Transverse colon (tissue), 4 donors: ENCODE data around the gene CCL8.

Experiments used
- EP300 ChIP-seq: sonication (generic); formaldehyde crosslinking; IDR thresholded peaks from one replicate; pipeline ENCODE4 v1.6.1; 2017; ENCODE audit warnings: antibody characterized with exemption, low read depth
- POLR2A ChIP-seq: fragments of 450-650 bp; IDR thresholded peaks from one replicate; pipeline ENCODE4 v1.6.1; 2016; ENCODE audit warnings: antibody characterized with exemption, mild to moderate bottlenecking, moderate library complexity
- POLR2AphosphoS5 ChIP-seq, 3 donors: sonication (generic); formaldehyde crosslinking; IDR thresholded peaks; one replicate each; pipeline ENCODE4 v1.6.1; 2016; ENCODE audit warnings: antibody characterized with exemption in 3 of 3
- TF ChIP-seq, protein P1 (sequence below), 5 experiments: fragments of 200-600 bp in 3 of 5; fragments of 450-650 bp in 2 of 5; sonication (generic) in 3 of 5; IDR thresholded peaks; 1 replicate in 2 of 5; 2 replicates in 3 of 5; pipeline ENCODE4 v1.5.1; 2016 to 2017; ENCODE audit warnings: antibody characterized with exemption in 5 of 5, inconsistent platforms in 3 of 5, mild to moderate bottlenecking in 2 of 5, moderate library complexity in 1 of 5

DNA sequence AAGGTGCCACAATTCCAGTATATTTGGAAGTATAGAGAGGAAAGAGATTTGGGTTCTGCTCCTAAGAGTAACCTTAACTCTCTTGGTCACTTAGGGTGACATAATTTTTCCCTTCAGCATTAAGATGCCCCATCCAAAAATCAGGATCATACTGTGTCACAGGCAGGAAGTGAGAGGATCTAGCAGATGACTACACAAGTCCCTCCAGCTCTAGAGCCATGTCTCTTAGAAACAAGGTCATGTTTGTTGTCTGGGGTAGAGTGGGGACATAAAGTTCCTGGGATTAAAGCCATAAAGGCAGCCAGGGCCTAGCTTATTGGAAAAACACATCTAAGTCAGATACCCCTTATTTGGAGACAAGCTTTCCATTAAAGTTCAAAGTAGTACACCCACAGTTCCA is 2.7 kb downstream of the CCL8 start:
- TF ChIP-seq, protein P1, sequence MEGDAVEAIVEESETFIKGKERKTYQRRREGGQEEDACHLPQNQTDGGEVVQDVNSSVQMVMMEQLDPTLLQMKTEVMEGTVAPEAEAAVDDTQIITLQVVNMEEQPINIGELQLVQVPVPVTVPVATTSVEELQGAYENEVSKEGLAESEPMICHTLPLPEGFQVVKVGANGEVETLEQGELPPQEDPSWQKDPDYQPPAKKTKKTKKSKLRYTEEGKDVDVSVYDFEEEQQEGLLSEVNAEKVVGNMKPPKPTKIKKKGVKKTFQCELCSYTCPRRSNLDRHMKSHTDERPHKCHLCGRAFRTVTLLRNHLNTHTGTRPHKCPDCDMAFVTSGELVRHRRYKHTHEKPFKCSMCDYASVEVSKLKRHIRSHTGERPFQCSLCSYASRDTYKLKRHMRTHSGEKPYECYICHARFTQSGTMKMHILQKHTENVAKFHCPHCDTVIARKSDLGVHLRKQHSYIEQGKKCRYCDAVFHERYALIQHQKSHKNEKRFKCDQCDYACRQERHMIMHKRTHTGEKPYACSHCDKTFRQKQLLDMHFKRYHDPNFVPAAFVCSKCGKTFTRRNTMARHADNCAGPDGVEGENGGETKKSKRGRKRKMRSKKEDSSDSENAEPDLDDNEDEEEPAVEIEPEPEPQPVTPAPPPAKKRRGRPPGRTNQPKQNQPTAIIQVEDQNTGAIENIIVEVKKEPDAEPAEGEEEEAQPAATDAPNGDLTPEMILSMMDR (IDR thresholded peaks at IDR 0.05), result no peak
- no peak for TF ChIP-seq POLR2A
- no peak for TF ChIP-seq EP300
- TF ChIP-seq POLR2AphosphoS5 (IDR thresholded peaks at IDR 0.05), result peak in 1 of 3 donors; percentile 8
